HepG2 (cell line): Measurements from ENCODE around the gene ZNF597. TPM values are rescaled to one million over a fixed set of nuclear protein-coding genes. Genes with fewer than 3 reads are reported as not detected.
A peak's percentile ranks its signal among the peaks of the same experiment; 100 is the strongest.

ENCODE experiments used
- ETV6 ChIP-seq: sonication (generic); formaldehyde crosslinking; conservative IDR thresholded peaks from 2 replicates; pipeline ENCODE4 v1.4.0; 2020; ENCODE audit warnings: missing genetic modification reagents
- FOXO1 ChIP-seq: sonication (generic); formaldehyde crosslinking; IDR thresholded peaks from 2 replicates; pipeline ENCODE4 v1.4.0; 2020; ENCODE audit warnings: missing genetic modification reagents
- HOXA7 ChIP-seq: sonication (generic); formaldehyde crosslinking; IDR thresholded peaks from 2 replicates; pipeline ENCODE4 v1.8.1; 2022; ENCODE audit warnings: mild to moderate bottlenecking, missing genetic modification reagents, moderate library complexity
- NCOA1 ChIP-seq: sonication (generic); formaldehyde crosslinking; IDR thresholded peaks from 2 replicates; pipeline ENCODE4 v1.9.0; 2021; ENCODE audit warnings: missing genetic modification reagents
- NFE2L1 ChIP-seq: sonication (generic); formaldehyde crosslinking; IDR thresholded peaks from 2 replicates; pipeline ENCODE4 v1.4.0; 2020; ENCODE audit warnings: missing genetic modification reagents, mild to moderate bottlenecking, borderline replicate concordance
- RCOR2 ChIP-seq: IDR thresholded peaks from 2 replicates; pipeline ENCODE4 v1.6.1; 2016; ENCODE audit warnings: missing biosample characterization, missing genetic modification reagents
- TAF1 ChIP-seq: sonication (generic); formaldehyde crosslinking; IDR thresholded peaks from 2 replicates; pipeline ENCODE4 v1.4.0; 2020; ENCODE audit warnings: missing genetic modification reagents
- ZBTB33 ChIP-seq: sonication (generic); formaldehyde crosslinking; IDR thresholded peaks from 2 replicates; pipeline ENCODE4 v1.4.0; 2020; ENCODE audit warnings: missing genetic modification reagents
- ZBTB34 ChIP-seq: sonication (generic); formaldehyde crosslinking; IDR thresholded peaks from 2 replicates; pipeline ENCODE4 v1.8.0; 2022; ENCODE audit warnings: mild to moderate bottlenecking, missing genetic modification reagents
- ZC3H4 ChIP-seq: sonication (generic); formaldehyde crosslinking; IDR thresholded peaks from 2 replicates; pipeline ENCODE4 v1.4.0; 2020; ENCODE audit warnings: missing genetic modification reagents, borderline replicate concordance
- ZFP41 ChIP-seq: sonication (generic); formaldehyde crosslinking; IDR thresholded peaks from 2 replicates; pipeline ENCODE4 v1.4.0; 2020; ENCODE audit warnings: mild to moderate bottlenecking, missing genetic modification reagents, borderline replicate concordance
- ZFX ChIP-seq: sonication (generic); formaldehyde crosslinking; IDR thresholded peaks from 2 replicates; pipeline ENCODE4 v1.4.0; 2020; ENCODE audit warnings: mild to moderate bottlenecking, low read depth, missing genetic modification reagents, moderate library complexity
- ZNF354B ChIP-seq: sonication (generic); formaldehyde crosslinking; IDR thresholded peaks from 2 replicates; pipeline ENCODE4 v1.8.0; 2022; ENCODE audit warnings: mild to moderate bottlenecking, missing genetic modification reagents
- ZNF552 ChIP-seq: sonication (generic); formaldehyde crosslinking; IDR thresholded peaks from 2 replicates; pipeline ENCODE4 v1.9.0; 2022; ENCODE audit warnings: missing genetic modification reagents, mild to moderate bottlenecking, borderline replicate concordance
- ZSCAN31 ChIP-seq: sonication (generic); formaldehyde crosslinking; IDR thresholded peaks from 2 replicates; pipeline ENCODE4 v1.5.0; 2020; ENCODE audit warnings: low read depth, mild to moderate bottlenecking, missing genetic modification reagents
- ZXDC ChIP-seq: sonication (generic); formaldehyde crosslinking; IDR thresholded peaks from 2 replicates; pipeline ENCODE4 v1.5.0; 2020; ENCODE audit warnings: mild to moderate bottlenecking, missing genetic modification reagents
- polyA plus RNA-seq, 8 experiments: library from polyadenylated mRNA; depleted of rRNA in 3 of 8; stranded (reverse) in 7 of 8; unstranded in 1 of 8; fragments of >200 nt; fragmentation: Illumina TruSeq in 4 of 8; extraction: Trizol in 4 of 8; gene quantifications; 2 replicates each; pipeline versions ENCODE4 v1.2.1 to v1.2.3, GENCODE V29; 2011 to 2016; ENCODE audit warnings: low read depth in 4 of 8, missing spikeins in 1 of 8, mixed read lengths in 1 of 8; ENCODE audit not compliant: insufficient read depth in 1 of 8
- total RNA-seq, 5 experiments: library from RNA; depleted of rRNA; stranded (reverse); fragments of >200 nt; fragmentation: Illumina TruSeq; extraction: Trizol; gene quantifications; 2 replicates each; pipeline ENCODE4 v1.2.3, GENCODE V29; 2016; ENCODE audit warnings: low read depth in 1 of 5
- TF ChIP-seq, protein P1 (sequence below): sonication (generic); formaldehyde crosslinking; IDR thresholded peaks from 2 replicates; pipeline ENCODE4 v1.9.0; 2021; ENCODE audit warnings: missing genetic modification reagents, mild to moderate bottlenecking, borderline replicate concordance
- TF ChIP-seq, protein P2 (sequence below): sonication (generic); formaldehyde crosslinking; IDR thresholded peaks from 2 replicates; pipeline ENCODE4 v1.4.0; 2020; ENCODE audit warnings: missing genetic modification reagents

The ZNF597 gene
- total and polyA plus RNA-seq, 2 of the 13 experiments (the other 11 are each of a cell fraction or from before 2014, with no cell fraction given): 1.3 to 2.4 TPM

DNA sequence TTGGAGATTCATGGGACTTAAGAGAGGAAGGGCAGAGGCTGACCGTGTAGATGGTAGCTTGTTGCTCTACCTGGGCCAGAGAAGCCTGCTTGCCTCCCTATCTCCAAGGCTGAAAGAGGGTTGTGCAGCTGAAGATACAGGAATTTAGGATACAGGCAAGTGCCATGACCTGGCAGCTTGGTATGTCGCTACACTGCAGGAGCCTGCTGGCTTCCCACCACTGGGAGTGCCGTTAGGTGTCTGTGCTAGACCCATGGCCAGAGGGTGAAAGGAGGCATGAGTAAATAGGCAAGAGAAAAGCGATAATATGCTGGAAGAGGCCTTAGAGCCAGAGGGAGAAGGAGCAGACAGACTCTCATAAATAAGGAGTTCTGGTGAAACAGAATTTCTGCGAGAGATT is 10.8 kb upstream of the ZNF597 start (continued):
- peak; percentile 45; the same call in 1 of the 2 replicates for TF ChIP-seq ZBTB33 (CRISPR knock-in tag)
- TF ChIP-seq ZC3H4 (CRISPR knock-in tag): no peak
- TF ChIP-seq, protein P1, sequence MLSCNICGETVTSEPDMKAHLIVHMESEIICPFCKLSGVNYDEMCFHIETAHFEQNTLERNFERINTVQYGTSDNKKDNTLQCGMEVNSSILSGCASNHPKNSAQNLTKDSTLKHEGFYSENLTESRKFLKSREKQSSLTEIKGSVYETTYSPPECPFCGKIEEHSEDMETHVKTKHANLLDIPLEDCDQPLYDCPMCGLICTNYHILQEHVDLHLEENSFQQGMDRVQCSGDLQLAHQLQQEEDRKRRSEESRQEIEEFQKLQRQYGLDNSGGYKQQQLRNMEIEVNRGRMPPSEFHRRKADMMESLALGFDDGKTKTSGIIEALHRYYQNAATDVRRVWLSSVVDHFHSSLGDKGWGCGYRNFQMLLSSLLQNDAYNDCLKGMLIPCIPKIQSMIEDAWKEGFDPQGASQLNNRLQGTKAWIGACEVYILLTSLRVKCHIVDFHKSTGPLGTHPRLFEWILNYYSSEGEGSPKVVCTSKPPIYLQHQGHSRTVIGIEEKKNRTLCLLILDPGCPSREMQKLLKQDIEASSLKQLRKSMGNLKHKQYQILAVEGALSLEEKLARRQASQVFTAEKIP (CRISPR knock-in tag): no peak
- no peak for TF ChIP-seq ZNF552 (CRISPR knock-in tag)
- TF ChIP-seq ETV6 (CRISPR knock-in tag): no peak
- TF ChIP-seq ZFP41 (CRISPR knock-in tag): no peak
- TF ChIP-seq RCOR2 (CRISPR knock-in tag): no peak
- no peak for TF ChIP-seq ZNF354B (CRISPR knock-in tag)
- no peak for TF ChIP-seq HOXA7 (CRISPR knock-in tag)
- TF ChIP-seq ZXDC: no peak
- TF ChIP-seq, protein P2, sequence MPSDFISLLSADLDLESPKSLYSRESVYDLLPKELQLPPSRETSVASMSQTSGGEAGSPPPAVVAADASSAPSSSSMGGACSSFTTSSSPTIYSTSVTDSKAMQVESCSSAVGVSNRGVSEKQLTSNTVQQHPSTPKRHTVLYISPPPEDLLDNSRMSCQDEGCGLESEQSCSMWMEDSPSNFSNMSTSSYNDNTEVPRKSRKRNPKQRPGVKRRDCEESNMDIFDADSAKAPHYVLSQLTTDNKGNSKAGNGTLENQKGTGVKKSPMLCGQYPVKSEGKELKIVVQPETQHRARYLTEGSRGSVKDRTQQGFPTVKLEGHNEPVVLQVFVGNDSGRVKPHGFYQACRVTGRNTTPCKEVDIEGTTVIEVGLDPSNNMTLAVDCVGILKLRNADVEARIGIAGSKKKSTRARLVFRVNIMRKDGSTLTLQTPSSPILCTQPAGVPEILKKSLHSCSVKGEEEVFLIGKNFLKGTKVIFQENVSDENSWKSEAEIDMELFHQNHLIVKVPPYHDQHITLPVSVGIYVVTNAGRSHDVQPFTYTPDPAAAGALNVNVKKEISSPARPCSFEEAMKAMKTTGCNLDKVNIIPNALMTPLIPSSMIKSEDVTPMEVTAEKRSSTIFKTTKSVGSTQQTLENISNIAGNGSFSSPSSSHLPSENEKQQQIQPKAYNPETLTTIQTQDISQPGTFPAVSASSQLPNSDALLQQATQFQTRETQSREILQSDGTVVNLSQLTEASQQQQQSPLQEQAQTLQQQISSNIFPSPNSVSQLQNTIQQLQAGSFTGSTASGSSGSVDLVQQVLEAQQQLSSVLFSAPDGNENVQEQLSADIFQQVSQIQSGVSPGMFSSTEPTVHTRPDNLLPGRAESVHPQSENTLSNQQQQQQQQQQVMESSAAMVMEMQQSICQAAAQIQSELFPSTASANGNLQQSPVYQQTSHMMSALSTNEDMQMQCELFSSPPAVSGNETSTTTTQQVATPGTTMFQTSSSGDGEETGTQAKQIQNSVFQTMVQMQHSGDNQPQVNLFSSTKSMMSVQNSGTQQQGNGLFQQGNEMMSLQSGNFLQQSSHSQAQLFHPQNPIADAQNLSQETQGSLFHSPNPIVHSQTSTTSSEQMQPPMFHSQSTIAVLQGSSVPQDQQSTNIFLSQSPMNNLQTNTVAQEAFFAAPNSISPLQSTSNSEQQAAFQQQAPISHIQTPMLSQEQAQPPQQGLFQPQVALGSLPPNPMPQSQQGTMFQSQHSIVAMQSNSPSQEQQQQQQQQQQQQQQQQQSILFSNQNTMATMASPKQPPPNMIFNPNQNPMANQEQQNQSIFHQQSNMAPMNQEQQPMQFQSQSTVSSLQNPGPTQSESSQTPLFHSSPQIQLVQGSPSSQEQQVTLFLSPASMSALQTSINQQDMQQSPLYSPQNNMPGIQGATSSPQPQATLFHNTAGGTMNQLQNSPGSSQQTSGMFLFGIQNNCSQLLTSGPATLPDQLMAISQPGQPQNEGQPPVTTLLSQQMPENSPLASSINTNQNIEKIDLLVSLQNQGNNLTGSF (CRISPR knock-in tag): no peak
- no peak for TF ChIP-seq FOXO1 (CRISPR knock-in tag)
- no peak for TF ChIP-seq ZSCAN31 (CRISPR knock-in tag)
- no peak for TF ChIP-seq TAF1 (CRISPR knock-in tag)
- TF ChIP-seq NCOA1 (CRISPR knock-in tag): 0 out of 2 replicates have a peak, but pooled peaks have one; percentile 44
- no peak for TF ChIP-seq ZBTB34
- no peak for TF ChIP-seq NFE2L1 (CRISPR knock-in tag)
- no peak for TF ChIP-seq ZFX (CRISPR knock-in tag)
